Measurements from ENCODE around the gene NUTM2F.
"Not testable (repeated sequence)": the region's sequence is repeated elsewhere in the genome, so short reads cannot be mapped to it uniquely, and the experiment has no call there.

DNA sequence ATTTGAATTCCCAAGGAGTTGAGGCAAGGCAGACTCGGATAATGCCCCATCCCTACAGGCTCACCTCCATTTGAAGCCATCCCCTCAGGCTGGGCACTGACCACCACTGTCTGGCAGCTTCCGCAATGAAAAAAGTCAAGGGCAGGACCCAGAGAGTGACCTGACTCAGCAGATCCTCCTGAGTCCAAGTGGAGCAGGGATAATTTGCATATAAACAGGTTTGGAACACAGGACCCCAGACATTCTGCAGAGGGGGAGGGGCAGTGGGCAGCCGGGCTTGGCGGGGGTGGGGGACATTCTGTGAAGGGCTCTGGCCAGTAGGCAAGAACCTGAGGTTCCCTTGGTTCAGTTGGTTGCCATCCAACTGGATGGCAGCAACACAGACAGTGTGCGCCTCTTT lies at the start of gene NUTM2F:
- TF ChIP-seq, protein P1, sequence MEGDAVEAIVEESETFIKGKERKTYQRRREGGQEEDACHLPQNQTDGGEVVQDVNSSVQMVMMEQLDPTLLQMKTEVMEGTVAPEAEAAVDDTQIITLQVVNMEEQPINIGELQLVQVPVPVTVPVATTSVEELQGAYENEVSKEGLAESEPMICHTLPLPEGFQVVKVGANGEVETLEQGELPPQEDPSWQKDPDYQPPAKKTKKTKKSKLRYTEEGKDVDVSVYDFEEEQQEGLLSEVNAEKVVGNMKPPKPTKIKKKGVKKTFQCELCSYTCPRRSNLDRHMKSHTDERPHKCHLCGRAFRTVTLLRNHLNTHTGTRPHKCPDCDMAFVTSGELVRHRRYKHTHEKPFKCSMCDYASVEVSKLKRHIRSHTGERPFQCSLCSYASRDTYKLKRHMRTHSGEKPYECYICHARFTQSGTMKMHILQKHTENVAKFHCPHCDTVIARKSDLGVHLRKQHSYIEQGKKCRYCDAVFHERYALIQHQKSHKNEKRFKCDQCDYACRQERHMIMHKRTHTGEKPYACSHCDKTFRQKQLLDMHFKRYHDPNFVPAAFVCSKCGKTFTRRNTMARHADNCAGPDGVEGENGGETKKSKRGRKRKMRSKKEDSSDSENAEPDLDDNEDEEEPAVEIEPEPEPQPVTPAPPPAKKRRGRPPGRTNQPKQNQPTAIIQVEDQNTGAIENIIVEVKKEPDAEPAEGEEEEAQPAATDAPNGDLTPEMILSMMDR (IDR thresholded peaks at IDR 0.05), result not testable (repeated sequence)
- TF ChIP-seq POLR2A (IDR thresholded peaks at IDR 0.05), result not testable (repeated sequence)
